Endothelial cell (in vitro differentiated cells): ENCODE measurements around the gene PSMD5. TPM values are rescaled to one million over a fixed set of nuclear protein-coding genes. Genes with fewer than 3 reads are reported as not detected.

Source experiments
- DNase-seq: peaks from one replicate; pipeline ENCODE4 v3.0.0; 2021; ENCODE audit warnings: low spot score
- H3K27ac Mint-ChIP-seq: one replicate; pipeline ENCODE4 v1.8.0; 2021; ENCODE audit warnings: mixed read lengths, inconsistent platforms; ENCODE audit not compliant: unreplicated experiment
- H3K27me3 Mint-ChIP-seq: one replicate; pipeline ENCODE4 v1.8.0; 2021; ENCODE audit warnings: mild to moderate bottlenecking, moderate library complexity, mixed read lengths, inconsistent platforms; ENCODE audit not compliant: unreplicated experiment
- H3K36me3 Mint-ChIP-seq: one replicate; pipeline ENCODE4 v1.8.0; 2021; ENCODE audit warnings: mild to moderate bottlenecking, low read depth, mixed read lengths, inconsistent platforms; ENCODE audit not compliant: unreplicated experiment
- H3K4me1 Mint-ChIP-seq: one replicate; pipeline ENCODE4 v1.8.0; 2021; ENCODE audit warnings: mild to moderate bottlenecking, mixed read lengths, inconsistent platforms; ENCODE audit not compliant: unreplicated experiment
- H3K4me3 Mint-ChIP-seq: one replicate; pipeline ENCODE4 v1.8.0; 2021; ENCODE audit warnings: mild to moderate bottlenecking, mixed read lengths, inconsistent platforms; ENCODE audit not compliant: unreplicated experiment
- H3K9me3 Mint-ChIP-seq: one replicate; pipeline ENCODE4 v1.8.0; 2021; ENCODE audit warnings: mixed read lengths, inconsistent platforms; ENCODE audit not compliant: unreplicated experiment
- CTCF ChIP-seq: fragments of 200-600 bp; sonication (generic); IDR thresholded peaks from one replicate; pipeline ENCODE4 v1.5.0; 2021; ENCODE audit warnings: antibody characterized with exemption; ENCODE audit not compliant: unreplicated experiment
- total RNA-seq: library from RNA; stranded (reverse); fragmentation: NEBNext Ultra II Directional; extraction: Animal tissue kit (Norgen Biotek cat#: 25700); gene quantifications from one replicate; pipeline ENCODE4 v1.2.1, GENCODE V29; 2021; ENCODE audit not compliant: unreplicated experiment

Gene PSMD5
- total RNA-seq, 1 donor from 2014 or later, result 42.9 TPM

GRCh38 chr9:120877276-120878034, 34.7 kb upstream of the PSMD5 start:
- peaks cover 18% of the 10 kb centered on the region for H3K27me3 Mint-ChIP-seq
- peak overlapping the region; percentile 91 for H3K4me3 Mint-ChIP-seq
- no peak overlapping the region for H3K27ac Mint-ChIP-seq
- peaks cover 5% of the 10 kb centered on the region for H3K36me3 Mint-ChIP-seq
- peak; percentile 38 for DNase-seq
- no peak for TF ChIP-seq CTCF
- H3K4me1 Mint-ChIP-seq, result peaks cover 4% of the 10 kb centered on the region
- no peaks in the 10 kb centered on the region for H3K9me3 Mint-ChIP-seq

DNA sequence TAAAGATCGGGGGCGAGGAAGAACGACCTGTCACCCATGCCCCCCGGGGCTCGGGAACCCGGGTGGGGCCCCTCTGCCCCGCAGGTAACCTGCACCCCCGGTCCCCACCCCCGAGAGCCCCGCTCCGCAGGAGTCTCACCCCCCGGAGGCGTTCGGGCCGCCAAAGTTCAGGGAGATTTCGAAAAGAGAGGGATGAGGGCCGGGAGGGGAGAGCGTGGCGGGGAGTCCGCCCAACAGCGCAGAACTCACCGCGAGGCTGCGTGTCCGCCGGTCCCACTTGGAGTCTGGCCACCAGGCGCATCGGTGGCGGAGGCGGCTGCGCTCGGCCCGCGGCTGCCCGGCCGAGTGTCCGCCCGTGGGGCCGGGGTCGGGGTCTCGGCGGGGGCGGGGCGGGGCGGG, 34.1 kb upstream of the PSMD5 start, which contains the start of gene PHF19:
PHF19 (minus strand) TSS at position 347 of the 399 bp plus-strand sequence. CDS start 2,447 bp downstream, outside the sequence.
- peaks cover 5% of the 10 kb centered on the region for H3K36me3 Mint-ChIP-seq
- peak; percentile 27 for DNase-seq
- peaks cover 4% of the 10 kb centered on the region for H3K4me1 Mint-ChIP-seq
- no peak within 1 kb of the TSS for H3K27ac Mint-ChIP-seq
- H3K9me3 Mint-ChIP-seq, result no peaks in the 10 kb centered on the region
- H3K4me3 Mint-ChIP-seq, result peak within 1 kb of the TSS; percentile 91
- H3K27me3 Mint-ChIP-seq, result peaks cover 18% of the 10 kb centered on the region
- no peak for TF ChIP-seq CTCF

DNA sequence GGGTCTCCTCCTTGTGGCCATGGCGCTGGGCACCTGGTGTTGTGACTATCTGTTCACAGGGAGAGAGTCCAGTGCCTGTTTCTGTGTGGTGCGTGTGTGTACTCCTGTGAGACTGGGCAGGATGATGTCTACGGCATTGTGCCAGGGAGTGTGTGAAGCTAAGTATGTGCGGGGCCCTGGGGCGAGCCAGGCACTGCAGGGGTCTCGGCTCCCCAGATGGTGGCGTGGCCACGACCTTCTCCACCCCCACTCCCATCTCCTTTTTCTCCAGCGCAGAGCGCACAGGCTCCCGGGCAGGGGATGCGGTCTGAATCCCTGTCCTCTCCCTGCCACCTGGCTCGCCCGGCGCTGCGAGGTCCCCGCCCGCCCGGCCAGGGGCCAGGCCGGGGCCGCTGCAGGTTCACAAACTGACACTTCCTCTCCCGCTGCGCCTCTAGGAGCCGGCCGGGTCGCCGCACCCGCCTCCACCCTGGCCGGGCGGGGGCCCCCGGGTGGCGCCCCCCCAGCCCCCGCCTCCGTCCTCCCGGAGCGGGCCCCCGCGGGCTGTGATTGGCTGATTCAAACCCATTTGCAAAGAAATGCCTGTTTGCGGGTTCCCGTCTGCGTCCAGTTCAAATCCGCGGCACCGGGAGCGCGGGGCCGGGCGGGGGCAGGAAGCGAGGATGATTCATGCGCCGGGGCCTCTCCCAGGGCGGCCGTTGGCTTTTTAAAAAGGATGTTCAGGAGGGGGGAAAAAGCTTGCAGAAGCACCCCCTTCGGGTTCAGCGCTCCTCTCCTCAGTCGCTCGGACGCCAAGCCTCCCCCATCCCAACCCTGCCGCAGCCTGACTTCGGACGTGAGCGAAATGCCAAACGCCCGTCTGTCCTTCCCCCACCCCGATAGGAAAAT, 33.5 kb upstream of the PSMD5 start:
- DNase-seq, result peak; percentile 44
- Mint-ChIP-seq H3K4me3 (peak overlapping the region; percentile 83), H3K36me3 (peaks cover 6% of the 10 kb centered on the region), H3K9me3 (no peaks in the 10 kb centered on the region), H3K4me1 (peaks cover 4% of the 10 kb centered on the region), H3K27me3 (peaks cover 18% of the 10 kb centered on the region), H3K27ac (no peak overlapping the region)
- TF ChIP-seq CTCF, result no peak

DNA sequence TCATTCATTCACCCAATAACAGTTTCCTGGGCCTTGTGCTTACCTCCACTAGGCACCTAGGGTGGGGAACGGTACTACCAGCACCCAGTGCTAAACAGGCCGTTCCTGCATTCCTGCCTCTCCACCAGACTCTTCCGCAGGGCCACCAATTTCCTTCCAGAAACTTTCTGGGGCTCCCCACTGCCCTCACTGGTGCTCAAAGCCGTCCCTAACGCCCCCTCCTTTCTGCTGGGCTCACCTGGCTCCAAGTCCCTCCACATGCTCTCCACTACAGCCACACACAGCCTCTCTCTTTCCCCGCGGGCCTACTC, 32.9 kb upstream of the PSMD5 start:
- Mint-ChIP-seq H3K4me1 (peaks cover 4% of the 10 kb centered on the region), H3K4me3 (peak overlapping the region; percentile 83), H3K36me3 (peaks cover 8% of the 10 kb centered on the region), H3K27ac (no peak overlapping the region), H3K9me3 (no peaks in the 10 kb centered on the region), H3K27me3 (peaks cover 17% of the 10 kb centered on the region)
- TF ChIP-seq CTCF, result no peak
- DNase-seq, result no peak

DNA sequence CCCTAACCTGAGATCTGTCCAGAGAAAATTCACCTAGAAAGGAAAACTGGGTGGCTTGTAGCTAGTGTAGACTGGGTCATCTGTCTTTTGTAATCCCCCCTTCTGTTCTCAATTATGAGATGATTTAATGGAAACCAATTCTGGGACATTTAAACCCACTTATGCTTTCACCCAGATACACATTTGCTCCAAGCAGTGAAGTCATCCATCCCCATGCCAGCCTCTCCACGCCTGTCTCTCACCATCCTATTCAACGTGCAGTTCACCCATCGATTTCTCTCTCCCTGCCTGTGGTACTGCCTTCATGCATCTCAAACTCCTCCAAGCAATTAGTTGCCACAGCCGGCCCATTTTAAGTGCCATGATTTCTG, 32.5 kb upstream of the PSMD5 start:
- Mint-ChIP-seq H3K9me3 (no peaks in the 10 kb centered on the region), H3K27me3 (peaks cover 17% of the 10 kb centered on the region), H3K36me3 (peaks cover 8% of the 10 kb centered on the region), H3K4me3 (peak overlapping the region; percentile 83), H3K4me1 (peaks cover 4% of the 10 kb centered on the region), H3K27ac (no peak overlapping the region)
- no peak for DNase-seq
- no peak for TF ChIP-seq CTCF
